ENCODE results near the gene ZNF512B.

DNA sequence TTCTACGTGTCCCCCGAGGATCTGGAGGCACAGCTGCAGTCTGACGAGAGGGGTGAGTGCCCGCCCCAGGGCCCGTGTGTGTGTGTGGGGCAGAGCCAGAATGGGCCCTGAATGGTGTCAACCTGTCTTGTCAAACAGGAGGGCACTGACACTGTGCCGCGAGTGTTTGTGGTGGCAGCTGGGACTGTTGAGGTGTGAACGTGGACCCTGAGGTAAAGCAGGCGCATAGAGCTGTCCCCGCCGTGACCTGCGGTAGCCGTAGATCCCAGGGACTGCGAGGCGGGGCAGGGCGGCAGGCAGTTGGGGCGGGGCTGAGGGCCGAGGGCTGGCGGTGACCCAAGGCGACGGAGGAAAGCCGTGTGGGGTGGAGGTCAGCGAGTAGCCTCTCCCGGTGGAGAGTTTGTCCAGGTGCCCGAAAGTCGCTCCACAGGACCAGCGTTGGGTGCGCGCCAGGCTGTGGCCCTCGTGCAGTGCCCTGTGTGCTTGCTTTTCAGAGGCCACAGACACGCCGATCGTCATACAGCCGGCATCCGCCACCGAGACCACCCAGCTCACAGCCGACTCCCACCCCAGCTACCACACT is 38.7 kb downstream of the ZNF512B start:
- TF ChIP-seq, protein P1, sequence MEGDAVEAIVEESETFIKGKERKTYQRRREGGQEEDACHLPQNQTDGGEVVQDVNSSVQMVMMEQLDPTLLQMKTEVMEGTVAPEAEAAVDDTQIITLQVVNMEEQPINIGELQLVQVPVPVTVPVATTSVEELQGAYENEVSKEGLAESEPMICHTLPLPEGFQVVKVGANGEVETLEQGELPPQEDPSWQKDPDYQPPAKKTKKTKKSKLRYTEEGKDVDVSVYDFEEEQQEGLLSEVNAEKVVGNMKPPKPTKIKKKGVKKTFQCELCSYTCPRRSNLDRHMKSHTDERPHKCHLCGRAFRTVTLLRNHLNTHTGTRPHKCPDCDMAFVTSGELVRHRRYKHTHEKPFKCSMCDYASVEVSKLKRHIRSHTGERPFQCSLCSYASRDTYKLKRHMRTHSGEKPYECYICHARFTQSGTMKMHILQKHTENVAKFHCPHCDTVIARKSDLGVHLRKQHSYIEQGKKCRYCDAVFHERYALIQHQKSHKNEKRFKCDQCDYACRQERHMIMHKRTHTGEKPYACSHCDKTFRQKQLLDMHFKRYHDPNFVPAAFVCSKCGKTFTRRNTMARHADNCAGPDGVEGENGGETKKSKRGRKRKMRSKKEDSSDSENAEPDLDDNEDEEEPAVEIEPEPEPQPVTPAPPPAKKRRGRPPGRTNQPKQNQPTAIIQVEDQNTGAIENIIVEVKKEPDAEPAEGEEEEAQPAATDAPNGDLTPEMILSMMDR (IDR thresholded peaks at IDR 0.05) = no peak
- TF ChIP-seq ZFX (IDR thresholded peaks at IDR 0.05; ENCODE audit: borderline replicate concordance) = no peak
